K562 (cell line): ENCODE results near the gene AP1G2. TPM values are rescaled to one million over a fixed set of nuclear protein-coding genes. Genes with fewer than 3 reads are reported as not detected.

ENCODE experiments used
- ARID1B ChIP-seq: fragments of 450-650 bp; IDR thresholded peaks from 2 replicates; pipeline ENCODE4 v1.6.1; 2016; ENCODE audit warnings: antibody characterized with exemption, mild to moderate bottlenecking, inconsistent platforms
- ETV1 ChIP-seq: fragments of 450-650 bp; conservative IDR thresholded peaks from 2 replicates; pipeline ENCODE4 v1.6.1; 2016; ENCODE audit warnings: missing genetic modification characterization, control low read depth, low read depth, missing compliant biosample characterization
- FUS ChIP-seq: fragments of 200-400 bp; formaldehyde crosslinking; optimal IDR thresholded peaks from 2 replicates; pipeline ENCODE3; 2017; ENCODE audit warnings: low read depth, low read length
- MCM2 ChIP-seq: fragments of 450-650 bp; IDR thresholded peaks from 2 replicates; pipeline ENCODE4 v1.6.1; 2017; ENCODE audit warnings: low read depth, mild to moderate bottlenecking
- PATZ1 ChIP-seq: fragments of 250-450 bp; sonication (Bioruptor Pico); IDR thresholded peaks from 2 replicates; pipeline ENCODE4 v1.5.0; 2020; ENCODE audit warnings: mild to moderate bottlenecking, borderline replicate concordance
- PHTF2 ChIP-seq: fragments of 250-450 bp; sonication (Bioruptor Pico); IDR thresholded peaks from 2 replicates; pipeline ENCODE4 v1.5.0; 2021; ENCODE audit warnings: mild to moderate bottlenecking
- PPARD ChIP-seq: fragments of 250-450 bp; sonication (Bioruptor Pico); IDR thresholded peaks from 2 replicates; pipeline ENCODE4 v1.8.0; 2022; ENCODE audit warnings: inconsistent platforms, mild to moderate bottlenecking, moderate library complexity
- PTRF ChIP-seq: fragments of 450-650 bp; IDR thresholded peaks from 2 replicates; pipeline ENCODE4 v1.6.1; 2016; ENCODE audit warnings: mild to moderate bottlenecking, missing genetic modification characterization, missing compliant biosample characterization
- RBFOX2 ChIP-seq: fragments of 200-400 bp; formaldehyde crosslinking; IDR thresholded peaks from 2 replicates; pipeline ENCODE4 v1.6.1; 2017; ENCODE audit warnings: low read depth, mild to moderate bottlenecking, low read length, moderate library complexity
- SMARCE1 ChIP-seq: fragments of 450-650 bp; IDR thresholded peaks from 2 replicates; pipeline ENCODE4 v1.7.1; 2016; ENCODE audit warnings: mild to moderate bottlenecking
- THRAP3 ChIP-seq: fragments of 450-650 bp; IDR thresholded peaks from 2 replicates; pipeline ENCODE4 v1.6.1; 2016; ENCODE audit warnings: mild to moderate bottlenecking, inconsistent platforms, borderline replicate concordance
- ZBTB40 ChIP-seq, 2 experiments: fragments of 450-650 bp in 1 of 2; sonication (generic) in 1 of 2; formaldehyde crosslinking in 1 of 2; IDR thresholded peaks; 2 replicates each; pipeline versions ENCODE4 v1.7.1 to v1.9.0; 2016 to 2022; ENCODE audit warnings: inconsistent platforms in 1 of 2, mild to moderate bottlenecking in 1 of 2, missing genetic modification reagents in 1 of 2
- ZNF140 ChIP-seq: fragments of 250-450 bp; sonication (Bioruptor Pico); IDR thresholded peaks from 2 replicates; pipeline ENCODE4 v1.8.0; 2021; ENCODE audit warnings: moderate library complexity, mild to moderate bottlenecking, inconsistent platforms
- ZNF143 ChIP-seq: sonication (generic); formaldehyde crosslinking; IDR thresholded peaks from 2 replicates; pipeline ENCODE4 v1.9.0; 2022; ENCODE audit warnings: mild to moderate bottlenecking, missing genetic modification reagents
- ZNF444 ChIP-seq: fragments of 250-450 bp; sonication (Bioruptor Pico); IDR thresholded peaks from 2 replicates; pipeline ENCODE4 v1.4.0; 2020; ENCODE audit warnings: mild to moderate bottlenecking, moderate library complexity
- ZNF507 ChIP-seq: conservative IDR thresholded peaks from 2 replicates; pipeline ENCODE4 v1.6.1; 2017; ENCODE audit warnings: missing genetic modification characterization, missing compliant biosample characterization
- ZNF717 ChIP-seq: fragments of 250-450 bp; sonication (Bioruptor Pico); IDR thresholded peaks from 2 replicates; pipeline ENCODE4 v1.5.0; 2021
- ZNF785 ChIP-seq: fragments of 250-450 bp; sonication (Bioruptor Pico); IDR thresholded peaks from 2 replicates; pipeline ENCODE4 v1.4.0; 2020; ENCODE audit warnings: mild to moderate bottlenecking
- polyA plus RNA-seq, 8 experiments: library from polyadenylated mRNA; depleted of rRNA in 4 of 8; stranded (reverse) in 5 of 8; unstranded in 3 of 8; fragments of >200 nt; fragmentation: Nextera tagmentation in 2 of 8; fragmentation: Illumina TruSeq in 1 of 8; extraction: Ambion mirVana in 2 of 8; extraction: Trizol in 1 of 8; gene quantifications; 2 replicates each; pipeline versions ENCODE4 v1.2.1 to v1.2.3, GENCODE V29; 2011 to 2014; ENCODE audit warnings: inconsistent platforms in 1 of 8, missing spikeins in 1 of 8
- total RNA-seq, 7 experiments: library from RNA; depleted of rRNA in 6 of 7; stranded (reverse); fragments of >200 nt in 6 of 7; fragmentation: Illumina TruSeq in 2 of 7; extraction: Trizol in 2 of 7; gene quantifications; 2 replicates each; pipeline versions ENCODE4 v1.2.1 to v1.2.3, GENCODE V29; 2011 to 2021; ENCODE audit warnings: low replicate concordance in 1 of 7

AP1G2 gene
- total and polyA plus RNA-seq, 9 of the 15 experiments (the other 6 are each of a cell fraction or from before 2014, with no cell fraction given) = 19.1 to 83.5 (median 33.3) TPM

- TF ChIP-seq ZBTB40 (IDR thresholded peaks at IDR 0.05) (no peak), ZBTB40 (CRISPR knock-in tag; IDR thresholded peaks at IDR 0.05) (no peak), PTRF (tag) (no peak), ZNF143 (CRISPR knock-in tag) (no peak), ZNF140 (no peak), PPARD (CRISPR knock-in tag) (no peak), ARID1B (peak; percentile 29; the same call in 1 of the 2 replicates), FUS (no peak), ZNF717 (CRISPR knock-in tag) (no peak), MCM2 (no peak), PHTF2 (CRISPR knock-in tag) (no peak), SMARCE1 (no peak), ETV1 (no peak), ZNF444 (CRISPR knock-in tag) (no peak), ZNF507 (tag) (no peak), ZNF785 (no peak), PATZ1 (CRISPR knock-in tag) (no peak), RBFOX2 (peak; percentile 79), THRAP3 (no peak)
Measured at GRCh38 chr14:23567186-23568020, at the start of gene AP1G2 (continued).
